ENCODE data around the gene EXOSC7.
A peak's percentile ranks its signal among the peaks of the same experiment; 100 is the strongest.
"Not testable (repeated sequence)": the region's sequence is repeated elsewhere in the genome, so short reads cannot be mapped to it uniquely, and the experiment has no call there.

The EXOSC7 gene

DNA sequence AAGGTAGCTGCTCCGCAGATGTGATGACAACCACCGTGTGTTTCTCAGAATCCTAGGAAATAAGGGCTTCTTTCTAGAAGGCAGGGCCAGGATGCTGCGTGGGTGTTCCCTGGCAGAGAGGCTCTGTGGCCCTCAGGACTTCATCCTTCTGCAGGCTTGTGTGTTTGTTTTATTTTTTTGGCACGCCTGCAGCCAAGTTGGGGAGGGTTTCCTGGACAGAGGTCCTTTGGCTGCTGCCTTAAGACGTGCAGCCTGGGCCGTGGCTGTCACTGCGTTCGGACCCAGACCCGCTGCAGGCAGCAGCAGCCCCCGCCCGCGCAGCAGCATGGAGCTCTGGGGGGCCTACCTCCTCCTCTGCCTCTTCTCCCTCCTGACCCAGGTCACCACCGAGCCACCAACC, 50.0 kb downstream of the EXOSC7 start, which contains the start of gene CLEC3B:
Gene CLEC3B (plus strand): TSS at position 266 of the 400 bp plus-strand sequence. CDS start 60 bp downstream, at position 326.
- no peak for DNase-seq

DNA sequence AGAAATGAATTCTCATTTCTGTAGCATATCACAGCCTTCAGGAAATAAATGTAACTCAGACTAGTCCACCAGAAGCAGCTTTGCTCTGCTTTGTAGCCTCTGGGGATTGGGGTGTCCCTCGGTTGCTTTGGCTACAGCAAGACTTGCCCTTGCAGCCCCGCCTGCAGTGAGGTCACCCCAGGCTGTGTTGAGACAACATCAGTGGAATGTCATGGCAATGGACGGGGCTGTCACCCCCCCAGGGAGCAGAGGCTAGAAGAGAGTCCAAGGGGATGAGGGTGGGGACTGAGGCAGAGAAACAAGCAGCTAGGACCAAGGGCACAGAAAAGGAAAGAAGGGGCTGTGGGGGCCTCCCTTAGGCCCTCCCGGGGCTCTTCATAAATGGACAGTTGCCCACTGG, 50.9 kb downstream of the EXOSC7 start:
- DNase-seq = no peak

DNA sequence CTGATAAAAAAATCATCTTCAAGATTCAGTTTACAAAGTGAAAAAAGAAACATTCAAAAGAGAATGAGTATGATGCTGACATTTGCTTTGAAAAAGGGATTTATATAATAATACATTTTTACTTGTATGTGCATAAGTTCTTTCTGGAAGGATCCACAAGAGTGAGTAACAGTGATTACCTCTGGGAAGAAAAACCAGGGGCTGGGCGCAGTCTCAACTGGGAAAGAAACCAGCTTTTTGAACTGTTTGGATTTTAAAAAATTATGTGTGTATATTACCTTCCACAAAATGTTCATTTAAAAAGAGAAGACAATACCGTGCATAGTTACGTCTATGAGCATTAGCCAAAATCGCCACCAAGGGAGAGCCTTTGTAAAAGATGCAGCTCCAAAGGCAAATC, 51.4 kb downstream of the EXOSC7 start:
- DNase-seq = no peak

DNA sequence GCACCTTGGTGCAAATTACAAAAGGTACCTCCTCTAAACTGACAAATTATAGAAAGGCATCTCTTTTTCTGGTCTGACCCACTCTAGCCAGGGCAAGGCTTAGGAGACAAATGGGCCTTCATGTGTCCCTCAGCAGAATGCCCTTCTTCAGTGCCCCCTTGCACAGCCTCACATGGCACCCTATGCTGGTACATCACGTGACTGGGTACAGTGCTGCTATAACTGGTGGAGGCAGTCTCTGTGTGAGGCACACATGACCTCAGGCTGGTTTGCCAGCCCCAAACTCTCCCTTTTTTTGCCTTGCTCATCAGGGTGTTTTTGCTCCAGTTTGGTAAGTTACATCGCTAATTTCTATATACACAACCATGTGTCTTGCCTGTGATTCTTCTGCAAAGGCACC, 53.2 kb downstream of the EXOSC7 start:
- DNase-seq = no peak

DNA sequence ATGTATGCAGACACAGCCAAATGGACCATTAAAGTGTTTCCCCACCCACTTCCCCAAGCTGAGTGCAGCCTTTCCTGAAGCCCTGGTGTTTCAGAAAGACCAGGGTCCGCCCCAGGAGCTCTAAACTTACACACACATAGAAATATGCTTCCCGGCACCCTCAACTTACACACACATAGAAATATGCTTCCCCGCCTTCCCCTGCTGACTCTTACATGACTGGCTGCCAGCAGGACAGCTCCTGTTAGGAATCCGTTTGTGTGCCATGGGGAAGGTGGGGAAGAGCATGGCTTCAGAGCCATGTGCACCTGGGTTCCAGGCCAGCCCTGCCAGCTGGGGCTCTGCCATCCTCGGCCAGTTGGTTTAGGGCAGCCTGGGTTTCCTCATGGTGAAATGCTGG, 53.6 kb downstream of the EXOSC7 start:
- no peak for DNase-seq

DNA sequence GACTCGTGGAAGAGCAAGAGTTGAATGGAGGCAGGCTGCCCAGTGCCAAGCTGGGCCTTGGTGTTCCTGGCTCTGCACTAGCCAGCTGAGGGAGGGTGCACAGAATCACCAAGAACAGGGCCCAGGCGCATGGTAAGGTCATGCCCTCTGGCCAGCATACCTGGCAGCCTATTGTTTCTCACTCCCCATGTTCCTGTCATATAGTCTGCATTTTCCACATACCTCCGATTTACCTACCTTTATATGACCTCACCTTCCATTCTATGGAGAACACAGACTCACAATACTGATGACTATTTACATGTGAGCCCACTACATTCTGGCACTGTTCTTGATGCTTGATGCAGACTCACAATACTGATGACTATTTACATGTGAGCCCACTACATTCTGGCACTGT, 55.5 kb downstream of the EXOSC7 start:
- no peak for DNase-seq

DNA sequence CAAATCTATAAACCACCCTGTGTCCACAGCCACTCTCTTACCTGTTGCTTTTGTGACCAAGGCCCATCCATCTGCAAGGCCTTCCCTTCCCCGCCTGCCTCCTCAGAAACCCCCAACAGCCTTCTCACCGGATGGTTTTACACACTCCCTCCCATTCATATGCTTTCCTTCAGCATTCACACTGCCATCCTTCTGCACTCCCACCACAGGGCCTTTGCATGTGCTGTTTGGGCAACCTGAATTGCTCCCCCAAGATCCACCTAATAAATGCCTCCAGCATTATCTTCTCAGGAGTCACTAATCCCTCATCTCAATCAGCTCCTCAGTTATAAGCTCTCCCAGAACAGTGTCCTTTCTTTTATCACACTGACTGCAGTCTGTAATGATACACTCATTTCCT, 56.1 kb downstream of the EXOSC7 start:
- DNase-seq = no peak

DNA sequence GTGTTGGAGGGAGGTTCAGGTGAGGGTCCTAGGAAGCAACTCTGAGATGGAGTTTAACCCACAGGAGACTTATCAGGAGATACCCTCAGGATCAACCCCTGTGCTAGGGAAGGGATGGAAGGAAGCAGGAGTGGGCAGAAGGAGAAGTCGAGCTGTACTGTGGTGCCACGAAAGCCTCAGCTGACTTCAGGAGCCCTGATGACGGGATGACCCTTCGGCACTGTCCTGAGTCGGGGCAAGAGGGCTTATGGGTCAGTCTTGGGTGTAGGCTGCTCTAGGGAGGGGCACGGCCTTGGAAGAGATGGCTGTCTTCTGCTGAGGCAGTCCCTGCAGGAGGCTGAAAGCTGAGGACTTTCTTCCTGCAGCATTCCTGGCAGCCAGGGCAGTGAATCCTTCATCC, 57.7 kb downstream of the EXOSC7 start:
- no peak for DNase-seq

DNA sequence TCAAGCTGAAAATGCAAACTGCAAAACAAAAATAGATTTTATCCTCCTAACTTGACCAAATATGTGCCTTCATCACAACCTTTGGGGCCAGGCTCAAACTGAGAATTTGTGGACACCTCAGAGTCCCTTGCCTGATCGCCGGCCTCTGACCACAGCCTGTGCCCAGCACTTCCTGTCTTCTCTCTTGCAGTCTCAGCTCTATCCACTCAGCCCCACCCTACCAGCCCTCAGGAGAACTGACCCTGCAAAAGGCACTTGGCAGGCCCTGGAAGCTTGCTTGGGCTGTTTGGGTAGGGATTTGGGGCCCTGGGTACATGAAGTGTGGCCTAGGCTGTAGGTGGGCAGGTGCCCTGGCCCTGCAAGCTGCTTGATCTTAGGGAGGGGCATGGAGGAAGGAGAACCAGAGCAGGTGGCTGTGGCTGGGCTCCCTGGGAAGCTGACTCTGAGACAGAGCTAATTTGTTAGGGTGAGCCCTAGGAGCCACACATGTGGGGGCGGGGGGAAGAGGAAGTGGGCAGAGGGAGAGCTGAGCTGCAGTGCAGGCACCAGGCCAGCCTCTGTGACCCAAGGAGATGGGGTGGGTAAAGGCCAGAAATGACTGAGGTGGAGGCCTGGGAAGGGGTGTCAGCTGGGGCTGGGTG, 58.7 kb downstream of the EXOSC7 start:
- no peak for DNase-seq

DNA sequence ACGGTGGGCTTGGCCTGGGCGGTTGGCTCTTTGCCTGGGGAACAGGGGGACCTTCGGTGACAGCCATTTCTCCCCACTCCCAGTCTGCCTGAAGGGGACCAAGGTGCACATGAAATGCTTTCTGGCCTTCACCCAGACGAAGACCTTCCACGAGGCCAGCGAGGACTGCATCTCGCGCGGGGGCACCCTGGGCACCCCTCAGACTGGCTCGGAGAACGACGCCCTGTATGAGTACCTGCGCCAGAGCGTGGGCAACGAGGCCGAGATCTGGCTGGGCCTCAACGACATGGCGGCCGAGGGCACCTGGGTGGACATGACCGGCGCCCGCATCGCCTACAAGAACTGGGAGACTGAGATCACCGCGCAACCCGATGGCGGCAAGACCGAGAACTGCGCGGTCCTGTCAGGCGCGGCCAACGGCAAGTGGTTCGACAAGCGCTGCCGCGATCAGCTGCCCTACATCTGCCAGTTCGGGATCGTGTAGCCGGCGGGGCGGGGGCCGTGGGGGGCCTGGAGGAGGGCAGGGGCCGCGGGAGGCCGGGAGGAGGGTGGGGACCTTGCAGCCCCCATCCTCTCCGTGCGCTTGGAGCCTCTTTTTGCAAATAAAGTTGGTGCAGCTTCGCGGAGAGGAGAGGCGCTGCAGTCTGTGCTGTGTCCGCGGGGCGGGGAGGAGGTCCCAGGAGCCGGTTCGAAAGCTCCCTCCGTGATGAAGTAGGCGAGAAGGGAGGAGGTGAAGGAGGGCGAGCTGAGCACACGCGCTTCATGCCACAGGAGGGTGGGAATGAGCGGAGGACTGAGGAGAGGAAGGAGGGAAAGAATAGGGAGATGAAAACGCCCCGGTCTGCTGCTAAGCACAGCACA, 59.6 kb downstream of the EXOSC7 start:
- DNase-seq = no peak

DNA sequence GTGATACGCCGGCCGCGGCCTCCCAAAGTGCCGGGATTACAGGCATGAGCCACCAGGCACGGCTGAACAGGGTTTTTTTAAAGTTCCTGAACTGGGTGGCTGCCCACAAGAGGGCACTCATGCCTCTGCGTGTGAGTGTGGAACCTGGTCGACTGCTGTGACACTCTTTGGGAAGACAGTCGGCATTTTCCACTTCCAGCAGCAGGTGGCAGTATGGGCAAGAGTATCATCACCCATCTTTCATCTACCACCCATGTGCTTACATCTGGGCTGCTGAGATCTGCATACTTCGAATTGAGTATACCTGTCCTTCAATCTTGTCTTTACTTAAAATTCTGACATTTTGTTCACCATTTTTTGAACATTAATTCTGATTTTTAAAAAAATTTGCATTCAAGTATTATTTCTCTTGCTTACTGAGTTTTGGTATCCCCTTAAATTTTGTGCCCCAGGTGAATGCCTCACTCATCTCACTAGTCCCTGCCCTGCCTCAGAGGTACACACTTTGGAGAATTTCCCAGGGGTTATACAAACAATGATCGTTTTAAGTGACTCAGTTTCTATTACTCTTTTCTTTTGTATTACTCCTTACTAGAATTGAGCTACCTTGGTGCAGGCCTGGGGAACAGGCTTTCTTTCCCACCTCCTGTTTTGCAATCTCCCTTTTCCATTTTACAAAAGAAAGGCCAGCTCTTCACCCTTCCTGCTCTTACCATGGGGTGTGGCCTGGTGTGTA, 61.8 kb downstream of the EXOSC7 start:
- peak; percentile 72 for DNase-seq

DNA sequence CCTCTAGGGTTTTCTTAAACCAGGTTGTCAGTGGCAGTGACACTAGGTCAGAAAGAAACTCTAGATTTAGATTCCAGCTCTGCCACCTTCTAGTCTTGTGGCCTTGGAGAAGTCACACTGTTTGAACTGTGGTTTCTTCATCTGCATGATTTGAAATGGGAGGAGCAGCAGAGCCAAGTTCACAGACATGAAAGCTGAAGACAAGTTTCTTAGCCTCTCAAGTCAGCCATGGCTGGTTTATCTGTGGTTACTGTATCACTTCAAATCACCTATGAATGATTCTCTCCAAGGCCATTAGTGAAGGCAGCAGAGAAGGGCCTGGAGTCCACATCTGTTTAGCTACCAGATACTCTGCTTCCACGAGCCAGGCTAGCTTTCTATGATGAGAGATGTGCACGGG, 65.6 kb downstream of the EXOSC7 start:
- no peak for DNase-seq

DNA sequence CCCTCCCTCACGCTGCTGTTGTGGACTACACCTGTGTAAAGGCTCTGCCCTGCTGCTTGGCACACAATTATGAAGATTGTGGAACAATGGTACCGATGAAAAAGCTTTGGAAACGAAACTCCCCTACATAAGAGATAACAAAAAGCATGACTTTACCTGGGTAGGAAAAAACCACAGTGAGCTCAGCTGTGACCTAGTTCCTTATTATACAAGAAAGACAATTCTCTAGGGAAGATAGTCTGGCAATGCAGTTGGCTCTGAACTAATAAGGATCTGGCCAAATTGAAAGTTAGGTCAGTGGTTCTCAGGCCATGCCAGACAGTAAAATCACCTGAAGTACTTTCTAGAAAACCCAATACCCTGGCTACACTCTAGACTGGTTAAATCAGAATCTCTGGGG, 66.1 kb downstream of the EXOSC7 start:
- DNase-seq = no peak

DNA sequence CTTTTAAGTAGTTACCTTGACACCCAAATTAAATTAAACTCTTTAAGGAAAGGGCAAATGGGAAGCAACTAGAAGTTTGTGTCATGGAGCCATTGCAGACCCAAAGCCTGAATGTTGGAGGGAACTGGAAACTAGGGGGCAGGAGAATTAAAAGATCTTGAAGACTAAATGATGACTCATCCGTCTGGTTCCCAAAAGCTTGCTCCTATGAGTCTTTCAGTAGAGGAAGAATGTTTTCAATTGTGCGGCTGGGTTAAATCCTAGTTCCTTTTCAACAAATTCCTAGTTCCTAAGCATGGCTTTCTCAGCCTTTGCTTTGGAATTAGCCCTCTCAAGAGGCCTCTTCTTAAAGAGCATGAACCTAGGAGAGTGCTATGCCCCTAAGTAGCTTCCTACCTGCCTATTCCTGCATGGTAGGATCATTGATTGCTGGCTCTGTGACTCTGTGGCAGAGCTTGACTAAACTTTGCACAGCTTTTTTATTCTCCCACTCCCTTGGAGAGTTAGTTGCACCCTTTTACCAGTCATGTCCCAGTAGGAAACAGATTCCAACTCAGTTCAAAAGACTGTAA, 67.8 kb downstream of the EXOSC7 start:
- DNase-seq = no peak

DNA sequence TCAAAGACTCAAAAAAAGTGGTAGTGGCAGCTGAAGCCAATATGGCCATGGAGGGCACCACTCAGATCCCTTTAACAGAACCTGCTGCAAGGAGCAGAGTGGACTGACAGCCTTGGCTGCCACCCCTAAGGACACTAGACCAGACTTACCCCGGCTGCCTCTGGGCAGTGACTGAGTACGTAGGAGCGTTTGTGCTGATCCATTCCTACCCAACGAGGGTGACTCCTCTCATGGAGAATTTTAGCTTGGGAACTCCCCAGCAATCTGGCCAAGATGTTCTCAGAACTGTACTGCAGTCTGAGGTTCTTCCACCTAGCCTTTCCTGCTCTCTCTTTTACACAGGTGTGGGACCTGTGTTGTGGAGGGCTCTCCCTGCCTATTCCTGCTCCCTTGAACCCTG, 72.2 kb downstream of the EXOSC7 start:
- no peak for DNase-seq

DNA sequence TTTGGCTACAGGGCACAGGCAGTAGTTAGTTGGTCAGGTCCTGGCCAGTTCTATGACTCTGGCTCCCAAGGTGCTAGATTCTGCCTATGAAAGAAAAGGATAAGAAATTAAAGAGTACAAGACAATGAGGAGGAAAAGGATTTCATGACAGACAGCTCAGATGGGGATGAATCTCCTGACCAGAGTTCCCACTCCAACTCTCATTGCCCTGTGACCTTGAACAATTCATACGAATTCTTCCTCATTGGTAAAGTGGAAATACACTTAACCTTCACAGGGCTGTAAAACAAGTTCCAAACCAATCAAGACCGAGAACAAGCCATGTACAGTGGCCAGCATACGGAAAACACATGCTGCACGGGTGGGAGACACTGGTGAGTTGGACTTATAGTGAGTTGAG, 73.8 kb downstream of the EXOSC7 start:
- no peak for DNase-seq

DNA sequence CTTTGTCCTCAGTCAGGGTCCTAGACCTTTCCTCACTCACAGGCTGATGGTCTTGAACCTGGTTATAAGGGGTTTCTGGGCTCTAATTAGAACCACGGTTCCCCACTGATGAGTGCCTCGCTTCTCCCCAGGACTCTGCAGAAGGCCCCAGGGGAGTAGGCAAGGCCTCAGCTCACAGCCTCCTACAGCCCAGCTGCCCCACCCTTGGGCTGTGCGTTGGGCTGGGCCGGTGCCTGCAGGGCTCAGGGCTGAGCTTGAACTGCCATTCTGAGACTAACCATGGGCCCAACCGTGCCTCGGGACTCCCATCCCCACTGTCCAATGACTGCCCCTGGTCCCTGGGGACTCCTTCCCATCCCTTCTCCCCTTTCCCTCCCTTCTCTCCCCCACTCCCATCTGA, 75.6 kb downstream of the EXOSC7 start:
- no peak for DNase-seq

DNA sequence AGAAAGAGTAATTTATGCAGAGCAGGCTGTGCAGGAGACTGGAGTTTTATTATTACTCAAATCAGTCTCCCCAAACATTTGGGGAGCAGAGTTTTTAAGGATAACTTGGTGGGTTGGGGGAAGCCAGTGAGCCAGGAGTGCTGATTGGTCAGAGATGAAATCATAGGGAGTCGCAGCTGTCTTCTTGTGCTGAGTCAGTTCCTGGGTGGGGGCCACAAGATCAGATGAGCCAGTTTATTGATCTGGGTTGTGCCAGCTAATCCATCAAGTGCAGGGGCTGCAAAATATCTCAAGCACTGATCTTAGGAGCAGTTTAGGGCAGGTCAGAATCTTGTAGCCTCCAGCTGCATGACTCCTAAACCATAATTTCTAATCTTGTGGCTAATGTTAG, 77.8 kb downstream of the EXOSC7 start:
- not testable (repeated sequence) for DNase-seq

DNA sequence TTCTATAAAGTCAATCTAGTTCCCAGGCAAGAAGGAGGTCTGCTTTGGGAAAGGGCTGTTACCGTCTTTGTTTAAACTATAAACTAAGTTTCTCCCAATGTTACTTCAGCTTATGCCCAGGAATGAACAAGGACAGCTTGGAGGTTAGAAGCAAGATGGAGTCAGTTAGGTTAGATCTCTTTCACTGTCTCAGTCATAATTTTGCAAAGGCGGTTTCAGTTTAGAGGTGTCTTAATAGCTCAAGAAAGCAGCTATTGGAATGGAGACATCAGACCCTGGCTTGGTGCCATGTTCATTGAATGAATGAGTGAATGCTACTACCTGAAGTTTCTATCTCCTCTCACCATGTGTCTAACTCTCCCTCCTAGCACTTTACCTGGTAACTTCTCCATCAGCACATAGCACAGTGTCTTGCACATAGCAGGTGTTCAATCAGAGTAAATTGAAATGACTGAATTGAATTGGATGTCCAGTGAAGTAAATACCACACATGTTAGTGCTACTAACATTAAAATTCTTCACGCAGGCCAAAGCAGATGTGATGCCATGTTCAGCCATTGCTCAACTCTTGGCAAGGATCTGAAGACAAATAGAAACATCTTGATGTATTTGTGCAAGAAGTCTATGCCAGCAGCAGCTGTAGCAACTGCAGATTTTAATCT, 78.3 kb downstream of the EXOSC7 start:
- no peak for DNase-seq

DNA sequence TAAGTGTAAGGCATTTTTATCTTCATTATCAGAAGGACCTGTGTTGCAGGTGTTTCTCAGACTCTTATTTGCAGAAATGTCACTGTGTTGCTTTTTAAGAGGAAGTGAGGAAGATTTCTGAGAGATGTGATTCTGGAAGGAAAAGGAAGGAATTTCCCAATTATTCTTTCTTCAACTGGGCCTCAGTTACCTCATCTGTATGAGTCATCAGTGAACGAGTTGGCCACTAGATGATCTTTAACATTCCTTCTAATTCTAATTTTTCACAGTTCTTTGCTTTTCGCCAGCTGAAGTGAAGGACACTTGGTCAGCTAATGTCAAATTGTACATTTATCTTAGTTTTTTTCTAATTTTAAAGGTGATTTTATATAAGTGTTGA, 79.0 kb downstream of the EXOSC7 start:
- no peak for DNase-seq

DNA sequence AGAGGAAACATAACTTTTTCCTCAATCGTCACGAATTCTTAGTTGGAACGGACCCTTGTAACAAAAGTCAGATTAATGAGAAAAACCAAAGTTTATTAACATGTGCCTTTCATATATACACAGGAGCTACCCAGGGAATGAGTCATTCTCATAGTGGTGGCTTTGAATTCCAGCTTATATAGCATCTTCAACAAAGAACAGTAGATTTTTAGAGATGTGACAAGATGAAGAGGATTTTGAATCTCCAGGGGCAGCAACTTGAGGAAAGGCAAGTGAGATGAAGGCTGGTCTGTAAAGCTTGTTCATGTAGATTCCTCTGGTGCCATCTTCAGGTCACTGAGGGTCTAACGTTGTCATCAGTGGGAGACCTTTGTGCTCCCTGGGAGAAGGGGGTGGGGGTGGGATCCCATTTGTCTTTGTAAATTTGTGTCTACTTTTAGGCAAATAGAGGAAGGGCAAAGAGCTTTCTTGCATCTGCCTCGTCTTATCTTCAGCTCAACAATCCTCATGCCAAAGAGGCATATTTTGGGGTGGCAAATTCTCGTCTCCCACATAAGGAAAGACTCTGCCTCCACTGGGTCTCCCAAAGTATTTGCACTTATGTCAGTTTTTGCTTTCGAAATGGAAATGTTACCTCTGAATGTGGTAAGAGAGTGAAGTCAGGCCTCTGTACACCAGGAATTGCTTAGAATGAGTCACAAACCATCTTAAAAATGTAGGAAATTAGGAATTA, 79.5 kb downstream of the EXOSC7 start:
- DNase-seq = no peak

DNA sequence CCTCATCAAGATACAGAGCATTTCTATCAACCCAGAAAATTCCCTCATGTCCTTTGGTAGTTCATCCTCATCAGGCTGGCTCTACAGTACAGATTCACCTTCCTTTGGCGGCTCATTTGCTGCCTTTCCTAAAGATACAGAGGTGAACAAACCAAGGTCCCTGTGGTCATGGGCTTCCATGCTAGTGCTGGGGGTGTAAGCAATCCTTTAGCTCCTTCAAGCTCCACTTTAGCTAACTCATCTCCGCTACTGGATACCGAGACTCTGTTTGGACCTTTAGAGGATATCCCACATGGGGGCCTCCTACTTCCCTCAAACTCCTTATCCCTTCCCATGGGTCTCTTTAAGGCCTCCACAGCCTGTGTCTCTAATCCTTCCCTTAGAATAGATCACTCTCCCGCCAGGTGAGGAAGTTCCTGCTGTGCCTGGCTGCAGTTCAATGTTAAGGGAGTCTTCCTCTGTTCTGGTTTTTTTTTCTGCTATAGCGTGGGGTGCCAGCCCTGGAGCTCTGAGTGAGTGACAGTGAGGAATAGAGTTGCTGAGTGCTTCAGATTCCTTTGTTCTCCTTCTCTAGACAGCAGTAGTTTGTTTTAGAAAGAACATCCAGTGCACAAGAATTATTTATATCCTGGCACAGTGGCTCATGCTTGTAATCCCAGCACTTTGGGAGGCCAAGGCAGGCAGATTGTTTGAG, 80.7 kb downstream of the EXOSC7 start:
- no peak for DNase-seq
